GM21786 (cell line): ENCODE measurements around the gene TTYH1.
"Not testable (repeated sequence)": the region's sequence is repeated elsewhere in the genome, so short reads cannot be mapped to it uniquely, and the experiment has no call there.

ENCODE experiments used
- ATAC-seq: cut with Tn5 transposase; IDR thresholded peaks from one replicate; pipeline ENCODE4 v1.9.1; 2021; ENCODE audit not compliant: unreplicated experiment

TTYH1 gene

DNA sequence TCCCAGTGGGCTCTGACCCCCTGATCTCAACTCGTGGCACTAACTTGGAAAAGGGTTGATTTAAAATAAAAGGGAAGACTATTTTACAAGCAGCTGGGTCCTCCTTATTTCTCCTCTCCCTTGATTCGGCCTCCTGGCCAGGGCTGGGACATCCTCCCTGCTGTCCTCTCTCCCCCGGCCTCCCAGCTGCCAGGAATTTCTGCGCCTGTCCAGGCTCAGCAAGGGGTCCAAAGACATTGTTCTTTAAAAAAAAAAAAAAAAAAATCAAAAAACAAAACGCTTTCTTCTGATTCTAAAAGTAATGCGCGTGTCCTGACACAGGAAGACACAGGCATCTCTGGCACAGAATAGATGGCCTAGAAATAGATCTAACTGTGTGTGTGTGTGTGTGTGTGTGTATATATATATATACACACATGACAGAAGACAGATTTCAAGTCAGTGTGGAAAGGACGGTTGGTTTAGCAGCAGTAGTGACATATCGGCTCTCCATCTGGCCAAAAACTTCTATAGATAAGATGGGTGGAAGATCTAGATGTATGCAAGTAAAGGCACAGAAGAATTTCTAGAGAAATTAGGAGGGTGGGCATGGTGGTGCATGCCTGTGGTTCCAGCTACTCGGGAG is 21.5 kb downstream of the TTYH1 start:
- no peak for ATAC-seq

DNA sequence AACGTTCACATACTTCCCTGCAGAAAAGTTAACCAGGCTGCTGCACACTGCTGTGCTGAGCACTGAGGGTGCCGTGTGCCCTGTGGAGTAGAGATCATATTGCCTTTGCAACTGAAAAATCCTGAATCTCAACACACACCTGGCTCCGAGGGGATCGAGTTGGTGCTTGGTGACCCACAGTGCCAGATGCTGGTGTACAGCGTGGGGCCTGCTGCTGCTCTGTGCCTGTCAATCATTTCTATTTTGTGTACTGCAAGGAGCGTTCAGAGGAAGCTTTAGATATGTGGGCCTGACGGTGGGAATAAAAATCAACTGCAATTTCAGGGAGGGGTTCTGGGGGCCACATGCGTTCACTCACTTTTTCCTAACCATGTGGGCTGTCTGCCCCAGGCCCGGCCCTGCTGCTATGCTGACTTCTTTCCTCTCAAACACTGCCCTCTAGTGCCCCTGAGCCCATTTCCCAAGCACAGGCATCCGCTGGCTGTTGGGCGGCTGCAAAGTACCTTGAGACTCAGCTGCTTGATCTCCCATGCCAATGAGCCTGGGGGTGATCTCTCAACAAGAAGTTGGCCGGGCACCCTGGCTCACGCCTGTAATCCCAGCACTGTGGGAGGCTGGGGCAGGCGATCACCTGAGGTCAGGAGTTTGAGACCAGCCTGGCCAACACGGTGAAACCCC is 24.0 kb downstream of the TTYH1 start:
- ATAC-seq, result no peak

DNA sequence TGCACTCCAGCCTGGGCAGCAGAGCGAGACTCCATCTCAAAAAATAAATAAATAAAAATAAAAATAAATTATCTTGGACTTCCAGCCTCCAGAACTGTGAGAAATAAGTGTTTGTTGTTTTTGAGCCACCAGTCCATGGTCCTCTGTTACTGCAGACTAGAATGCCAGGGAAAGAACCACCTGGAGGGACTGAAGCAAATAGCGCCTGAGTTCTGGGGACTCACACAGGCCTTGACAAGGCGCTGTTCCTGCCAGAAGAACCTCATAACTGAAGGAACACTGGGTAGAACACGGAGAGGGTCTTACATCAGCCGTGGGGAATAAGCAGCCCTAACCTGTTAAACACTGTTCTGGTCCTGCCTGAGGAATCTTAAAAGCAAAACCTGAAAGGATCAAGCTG is 25.4 kb downstream of the TTYH1 start:
- ATAC-seq, result no peak

DNA sequence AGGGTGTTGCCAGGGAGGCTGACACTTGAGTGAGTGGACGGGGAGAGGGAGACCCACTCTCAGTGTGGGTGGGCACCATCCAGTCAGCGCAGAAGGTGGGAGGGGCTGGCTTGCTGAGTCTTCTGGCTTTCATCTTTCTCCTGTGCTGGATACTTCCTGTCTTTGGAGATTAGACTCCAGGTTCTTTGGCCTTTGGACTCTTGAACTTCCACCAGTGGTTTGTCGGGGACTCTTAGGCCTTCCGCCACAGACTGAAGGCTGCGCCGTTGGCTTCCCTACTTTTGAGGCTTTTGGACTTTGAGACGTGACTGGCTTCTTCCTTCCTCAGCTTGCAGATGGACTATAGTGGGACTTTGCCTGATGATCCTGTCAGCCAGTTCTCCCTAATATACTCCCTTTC is 29.5 kb downstream of the TTYH1 start:
- ATAC-seq, result no peak

DNA sequence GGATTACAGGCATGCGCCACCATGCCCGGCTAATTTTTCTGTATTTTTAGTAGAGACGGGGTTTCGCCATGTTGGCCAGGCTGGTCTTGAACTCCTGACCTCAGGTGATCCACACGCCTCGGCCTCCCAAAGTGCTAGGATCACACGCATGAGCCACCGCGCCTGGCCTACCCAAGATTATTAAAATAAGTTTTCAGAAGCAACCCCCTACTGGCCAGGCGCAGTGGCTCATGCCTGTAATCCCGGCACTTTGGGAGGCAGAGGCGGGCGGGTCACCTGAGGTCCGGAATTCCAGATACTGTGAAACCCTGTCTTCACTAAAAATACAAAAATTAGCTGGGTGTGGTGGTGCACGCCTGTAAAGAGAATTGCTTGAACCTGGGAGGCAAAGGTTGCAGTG is 31.1 kb downstream of the TTYH1 start:
- ATAC-seq, result not testable (repeated sequence)

DNA sequence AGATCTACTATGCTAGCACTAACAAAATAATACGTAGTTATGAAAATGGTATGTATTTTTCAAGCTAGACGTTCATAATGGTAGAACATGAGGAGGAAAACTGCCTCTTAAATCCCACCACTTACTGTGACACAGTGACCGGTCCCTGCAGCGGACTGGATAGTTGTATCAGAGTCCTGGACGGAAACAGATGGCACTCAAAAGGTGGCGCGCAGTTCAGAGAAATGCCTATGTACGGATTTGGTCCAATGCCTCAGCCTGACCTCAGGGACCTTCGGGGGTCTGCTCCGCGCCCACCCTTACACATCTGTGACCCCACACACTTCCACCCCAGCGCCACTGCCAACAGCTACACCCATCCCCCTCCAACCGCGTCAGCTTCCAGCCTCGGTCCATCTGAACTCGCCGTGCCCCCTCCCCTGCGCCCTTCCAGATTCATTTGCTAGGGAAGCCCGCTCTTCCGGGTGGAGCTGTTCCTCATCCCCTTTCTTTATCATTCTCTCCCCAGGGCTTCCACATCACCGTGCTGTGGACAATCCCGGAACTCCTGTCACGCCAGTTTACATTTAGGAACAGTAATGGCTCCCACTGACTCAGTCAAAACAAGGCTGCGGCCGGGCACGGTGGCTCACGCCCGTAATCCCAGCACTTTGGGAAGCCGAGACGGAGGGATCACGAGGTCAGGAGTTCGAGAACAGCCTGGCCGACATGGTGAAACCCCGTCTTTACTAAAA is 32.9 kb downstream of the TTYH1 start:
- ATAC-seq, result peak; percentile 23

DNA sequence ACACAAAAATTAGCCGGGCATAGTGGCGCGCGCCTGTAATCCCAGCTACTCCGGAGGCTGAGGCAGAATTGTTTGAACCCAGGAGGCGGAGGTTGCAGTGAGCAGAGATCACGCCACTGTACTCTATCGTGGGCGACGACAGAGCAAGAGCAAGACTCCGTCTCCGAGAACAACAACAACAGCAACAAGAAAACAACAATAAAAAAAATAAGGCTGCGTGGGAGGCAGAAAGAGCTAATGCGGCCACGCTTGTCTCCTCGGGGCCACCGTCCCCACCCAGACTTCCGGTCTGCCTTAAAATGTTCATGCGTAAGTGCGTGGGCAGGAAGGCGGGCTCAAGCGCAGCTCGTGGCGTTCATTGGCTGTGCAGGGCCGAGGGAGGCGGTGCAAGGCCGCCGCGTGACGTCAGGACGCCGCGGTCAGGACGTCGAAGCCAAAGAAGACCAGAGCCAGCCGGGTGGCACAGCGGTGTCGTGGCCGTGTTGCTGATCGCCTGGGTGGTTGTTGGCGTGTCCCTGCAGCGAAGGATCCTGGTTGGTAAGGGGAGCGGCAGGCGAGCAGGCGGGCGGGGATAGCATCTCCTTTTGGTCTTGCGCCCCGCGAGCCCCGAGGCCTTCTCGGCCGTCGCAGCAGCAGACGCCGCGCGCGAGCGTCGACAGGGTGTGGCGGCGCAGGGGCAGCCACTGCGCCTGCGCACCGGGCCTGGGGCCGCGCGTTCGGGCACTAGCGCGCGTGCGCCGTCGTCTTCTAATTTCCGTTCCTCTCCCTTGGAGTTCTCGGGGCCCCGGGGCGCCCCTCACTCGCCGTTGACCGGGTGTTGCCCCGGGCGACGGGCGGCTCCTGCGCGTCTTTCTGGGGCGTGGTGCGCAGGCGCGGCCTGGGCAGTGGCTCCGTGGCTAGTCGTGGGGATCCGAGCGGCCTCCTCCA is 33.8 kb downstream of the TTYH1 start, which contains the start of gene LENG8:
LENG8 (plus strand) TSS at position 426 of the 927 bp plus-strand sequence. CDS start 2,146 bp downstream, outside the sequence.
- ATAC-seq, result peak; percentile 89

DNA sequence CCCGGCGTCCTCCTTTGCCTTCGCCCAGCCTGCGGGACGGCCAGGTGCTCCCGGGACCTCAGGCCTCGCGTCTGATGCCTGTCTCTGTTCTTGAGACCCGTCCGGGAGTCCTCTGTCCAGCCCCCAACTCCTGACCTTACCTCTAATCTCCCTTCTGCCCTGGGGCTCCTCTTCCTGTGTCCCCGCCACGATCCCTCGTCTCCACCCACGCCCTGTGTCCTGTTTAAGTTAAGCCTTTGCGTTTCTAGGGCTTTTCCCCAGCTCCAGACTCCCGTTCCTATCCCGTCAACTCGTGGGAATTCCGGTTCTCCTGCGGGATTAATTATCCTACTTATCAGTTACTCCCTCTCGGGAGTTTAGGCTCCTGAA is 34.4 kb downstream of the TTYH1 start:
- ATAC-seq, result no peak

DNA sequence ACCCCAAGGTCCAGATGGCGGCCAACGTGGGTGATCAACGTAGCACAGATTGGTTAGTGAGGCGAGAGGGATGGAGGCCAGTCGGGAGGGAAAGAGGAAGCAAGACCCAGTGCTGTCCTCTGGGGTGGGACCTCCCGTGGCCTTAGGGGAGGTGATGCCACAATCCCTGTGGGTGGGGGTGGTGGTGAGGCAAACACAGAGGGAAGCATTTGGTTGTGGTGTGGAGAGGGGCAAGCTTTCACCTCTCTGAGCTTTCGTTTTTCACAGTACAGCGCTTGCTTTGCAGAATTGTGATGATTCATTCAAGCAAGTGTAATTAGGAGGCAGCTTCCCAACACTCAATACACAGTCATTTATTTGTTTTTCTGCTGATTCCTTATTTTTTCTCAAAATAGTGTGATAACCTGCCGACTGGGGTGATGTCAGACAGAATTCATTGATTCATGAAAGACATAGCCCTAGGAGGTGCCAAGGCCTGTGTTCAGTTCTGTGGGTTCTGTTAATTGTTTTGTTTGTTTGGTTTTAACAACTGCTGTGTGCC is 36.1 kb downstream of the TTYH1 start:
- no peak for ATAC-seq

DNA sequence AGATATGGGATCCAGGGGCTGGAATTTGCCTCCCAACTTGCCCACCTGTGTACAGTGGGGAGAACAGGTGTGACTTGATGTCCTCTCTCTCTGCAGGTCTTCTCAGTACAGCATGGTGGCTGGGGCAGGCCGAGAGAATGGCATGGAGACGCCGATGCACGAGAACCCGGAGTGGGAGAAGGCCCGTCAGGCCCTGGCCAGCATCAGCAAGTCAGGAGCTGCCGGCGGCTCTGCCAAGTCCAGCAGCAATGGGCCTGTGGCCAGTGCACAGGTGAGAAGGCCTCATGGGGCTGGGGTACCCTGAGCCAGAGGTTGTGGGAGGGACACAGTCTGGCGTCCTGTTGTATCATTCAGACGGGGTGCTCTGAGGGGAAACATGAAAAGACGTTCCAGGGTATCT is 36.7 kb downstream of the TTYH1 start:
- no peak for ATAC-seq

DNA sequence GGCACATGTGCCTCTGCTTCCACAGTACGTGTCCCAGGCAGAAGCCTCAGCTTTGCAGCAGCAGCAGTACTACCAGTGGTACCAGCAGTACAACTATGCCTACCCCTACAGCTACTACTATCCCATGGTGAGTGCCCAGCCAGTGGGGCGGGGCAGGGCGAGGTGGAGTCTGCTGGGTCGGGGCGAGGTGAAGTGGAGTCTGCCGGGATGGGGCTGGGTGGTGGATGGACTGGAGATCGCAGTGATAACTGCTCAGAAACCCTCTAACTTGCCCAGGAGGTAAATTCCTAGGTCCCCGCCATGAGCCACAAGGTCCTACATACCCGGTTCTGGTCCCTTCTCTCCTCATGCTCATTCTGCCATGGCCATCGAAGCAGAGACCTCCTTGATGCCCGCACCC is 37.4 kb downstream of the TTYH1 start:
- ATAC-seq, result no peak

DNA sequence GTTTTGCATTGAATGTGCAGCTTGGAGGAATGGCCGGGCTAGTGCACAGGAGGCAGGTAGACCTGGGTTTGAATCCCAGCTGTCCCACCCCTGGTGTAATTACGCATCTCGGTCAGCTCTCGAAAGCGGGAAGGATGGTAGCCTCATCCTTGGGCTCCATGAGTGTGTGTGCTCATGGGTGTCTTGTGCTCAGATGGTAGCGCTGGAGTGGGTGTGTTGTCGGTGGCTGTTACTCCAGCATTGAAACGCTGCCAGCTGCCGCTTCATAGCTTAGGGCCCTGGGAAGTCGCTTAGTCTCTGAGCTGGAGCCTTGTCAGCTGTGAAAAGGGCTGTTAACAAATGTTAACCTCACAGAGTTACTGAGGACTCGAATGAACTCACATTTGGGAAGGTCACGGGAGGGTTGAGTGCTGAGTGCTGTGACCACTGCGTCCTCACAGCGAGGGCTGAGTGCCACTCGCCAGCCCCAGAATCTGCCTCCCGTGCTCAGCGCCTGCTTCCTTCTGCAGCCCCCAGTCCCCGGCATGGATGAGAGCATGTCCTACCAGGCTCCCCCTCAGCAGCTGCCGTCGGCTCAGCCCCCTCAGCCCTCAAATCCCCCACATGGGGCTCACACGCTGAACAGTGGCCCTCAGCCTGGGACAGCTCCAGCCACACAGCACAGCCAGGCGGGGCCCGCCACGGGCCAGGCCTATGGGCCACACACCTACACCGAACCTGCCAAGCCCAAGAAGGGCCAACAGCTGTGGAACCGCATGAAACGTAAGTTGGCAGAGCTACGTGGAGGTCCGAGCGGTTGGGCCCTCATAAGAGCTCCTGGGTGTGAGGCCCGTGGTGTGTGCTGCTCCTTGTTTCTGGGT is 38.9 kb downstream of the TTYH1 start:
- no peak for ATAC-seq

DNA sequence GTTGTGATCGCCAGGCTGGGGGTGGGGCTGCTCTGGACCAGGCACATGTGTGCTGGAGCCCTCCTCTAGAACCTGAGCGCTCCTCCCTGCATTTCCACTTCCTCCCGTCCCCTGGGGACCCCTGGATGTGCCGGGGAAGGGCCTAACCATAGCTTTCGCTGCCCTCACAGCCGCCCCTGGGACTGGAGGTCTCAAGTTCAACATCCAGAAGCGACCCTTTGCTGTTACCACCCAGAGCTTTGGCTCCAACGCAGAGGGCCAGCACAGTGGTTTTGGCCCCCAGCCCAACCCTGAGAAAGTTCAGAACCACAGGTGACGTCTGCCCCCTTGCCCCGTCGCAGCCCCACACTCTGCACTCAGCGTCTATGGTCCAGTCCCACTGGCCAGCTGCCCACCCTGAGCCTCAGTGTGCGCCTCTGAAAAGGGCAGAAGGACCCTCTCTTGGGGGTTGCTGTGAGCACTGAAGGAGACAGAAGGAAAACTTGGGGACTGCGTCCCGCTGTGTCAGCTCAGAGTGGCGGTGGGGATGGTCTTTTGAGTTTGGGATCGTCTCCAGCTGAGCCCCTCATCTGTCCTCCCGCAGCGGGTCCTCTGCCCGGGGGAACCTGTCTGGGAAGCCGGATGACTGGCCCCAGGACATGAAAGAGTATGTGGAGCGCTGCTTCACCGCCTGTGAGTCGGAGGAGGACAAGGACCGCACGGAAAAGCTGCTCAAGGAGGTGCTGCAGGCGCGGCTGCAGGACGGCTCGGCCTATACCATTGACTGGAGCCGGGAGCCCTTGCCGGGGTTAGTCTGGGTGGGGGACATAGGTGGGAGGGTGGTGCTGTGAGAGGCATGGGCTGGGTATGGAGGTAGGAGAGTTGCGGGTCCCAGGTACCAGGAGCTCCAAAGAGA is 39.8 kb downstream of the TTYH1 start:
- no peak for ATAC-seq

DNA sequence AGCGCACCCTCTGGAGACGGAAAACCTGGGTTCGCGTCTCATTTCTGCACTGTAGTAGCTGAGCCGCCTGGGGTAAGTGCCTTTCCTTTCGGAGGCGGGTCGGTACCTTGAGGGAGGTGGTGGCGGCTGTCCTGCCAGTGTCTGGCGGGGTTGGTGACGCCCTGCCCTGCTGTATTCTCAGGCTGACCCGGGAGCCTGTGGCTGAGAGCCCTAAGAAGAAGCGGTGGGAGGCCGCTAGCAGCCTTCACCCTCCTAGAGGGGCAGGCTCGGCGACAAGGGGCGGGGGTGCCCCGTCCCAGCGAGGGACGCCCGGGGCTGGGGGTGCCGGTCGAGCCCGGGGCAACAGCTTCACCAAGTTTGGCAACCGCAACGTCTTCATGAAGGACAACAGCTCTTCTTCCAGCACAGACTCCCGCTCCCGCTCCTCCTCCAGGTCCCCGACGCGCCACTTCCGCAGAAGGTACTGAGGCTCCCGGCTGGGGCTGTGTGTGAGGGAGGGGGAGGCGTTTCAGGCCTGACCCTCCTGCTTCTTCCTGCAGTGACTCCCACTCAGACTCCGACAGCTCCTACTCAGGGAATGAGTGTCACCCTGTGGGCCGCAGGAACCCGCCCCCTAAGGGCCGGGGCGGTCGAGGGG is 40.6 kb downstream of the TTYH1 start:
- ATAC-seq, result no peak

DNA sequence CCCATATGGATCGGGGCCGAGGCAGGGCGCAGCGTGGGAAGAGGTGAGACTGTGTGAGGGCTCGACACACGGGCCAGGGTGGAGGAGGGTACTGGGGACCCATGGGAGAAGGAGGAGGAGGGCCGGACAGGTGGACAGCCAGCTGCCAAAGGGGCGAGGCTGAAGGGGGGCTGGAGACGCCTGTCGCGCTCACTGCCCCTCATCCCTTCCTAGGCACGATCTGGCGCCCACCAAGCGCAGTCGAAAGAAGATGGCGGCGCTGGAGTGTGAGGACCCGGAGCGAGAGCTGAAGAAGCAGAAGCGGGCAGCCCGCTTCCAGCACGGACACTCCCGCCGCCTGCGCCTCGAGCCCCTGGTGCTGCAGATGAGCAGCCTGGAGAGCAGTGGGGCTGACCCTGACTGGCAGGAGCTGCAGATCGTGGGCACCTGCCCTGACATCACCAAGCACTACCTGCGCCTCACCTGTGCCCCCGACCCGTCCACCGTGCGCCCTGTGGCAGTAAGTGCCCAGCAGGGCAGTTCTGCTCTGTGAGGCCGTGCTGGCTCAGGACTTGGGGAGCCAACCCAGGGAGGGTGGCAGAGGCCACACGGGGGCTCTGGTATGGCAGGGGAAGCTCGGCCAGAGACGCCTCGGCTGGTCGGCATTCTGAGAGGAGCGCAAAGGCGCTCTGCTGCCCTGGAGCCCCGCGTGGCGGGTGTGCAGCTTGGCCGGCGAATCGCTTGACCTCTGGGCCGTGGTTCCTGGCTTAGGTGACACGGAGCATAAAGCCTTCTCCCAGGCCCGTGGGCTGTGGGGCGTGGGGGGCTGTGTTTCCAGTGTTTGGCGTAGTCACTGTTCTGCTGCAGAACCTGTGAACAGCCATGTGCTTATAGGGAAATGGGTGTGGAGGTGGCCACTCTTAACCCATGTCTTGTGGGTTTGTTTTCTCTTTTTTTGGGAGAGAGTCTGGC is 41.4 kb downstream of the TTYH1 start:
- ATAC-seq, result no peak

DNA sequence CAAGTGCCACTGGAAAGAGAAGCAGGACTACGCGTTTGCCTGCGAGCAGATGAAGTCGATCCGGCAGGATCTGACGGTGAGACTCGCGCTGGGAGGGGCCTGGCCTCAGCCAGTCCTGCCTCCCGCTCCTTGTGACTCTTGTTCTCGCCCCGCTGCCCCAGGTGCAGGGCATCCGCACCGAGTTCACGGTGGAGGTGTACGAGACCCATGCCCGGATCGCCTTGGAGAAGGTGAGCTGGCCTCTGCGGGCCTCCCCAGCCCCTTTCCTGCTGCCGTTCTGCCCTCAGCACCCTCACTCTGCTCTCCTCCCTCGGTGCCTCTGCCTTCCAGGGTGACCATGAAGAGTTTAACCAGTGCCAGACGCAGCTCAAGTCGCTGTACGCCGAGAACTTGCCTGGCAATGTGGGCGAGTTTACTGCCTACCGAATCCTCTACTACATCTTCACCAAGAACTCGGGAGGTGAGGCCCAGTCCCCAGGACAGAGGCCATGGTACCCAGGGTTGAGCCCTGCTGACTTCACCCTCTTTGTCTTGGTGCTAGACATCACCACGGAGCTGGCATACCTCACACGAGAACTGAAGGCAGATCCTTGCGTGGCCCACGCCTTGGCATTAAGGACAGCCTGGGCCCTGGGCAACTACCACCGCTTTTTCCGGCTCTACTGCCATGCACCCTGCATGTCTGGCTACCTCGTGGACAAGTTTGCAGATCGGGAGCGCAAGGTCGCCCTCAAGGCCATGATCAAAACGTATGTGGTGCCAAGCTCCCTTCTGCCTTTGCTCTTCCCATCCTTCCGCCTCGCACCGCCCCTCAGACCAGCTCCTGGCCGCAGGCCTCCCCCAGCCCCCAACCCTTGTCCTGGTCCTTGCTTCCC is 42.7 kb downstream of the TTYH1 start:
- ATAC-seq, result no peak
